Omental fat pad (tissue), 4 donors: ENCODE results near the gene LCLAT1. TPM values are rescaled to one million over a fixed set of nuclear protein-coding genes. Genes with fewer than 3 reads are reported as not detected.

Experiments
- ATAC-seq: fragments of 150-250 bp; one replicate; pipeline ENCODE4 v1.9.1; 2016; ENCODE audit warnings: mild to moderate bottlenecking, moderate library complexity; ENCODE audit not compliant: low FRiP score
- DNase-seq: peaks from one replicate; pipeline ENCODE4 v3.0.0-alpha.2; 2019; ENCODE audit warnings: low spot score
- CTCF ChIP-seq, 3 donors: fragments of 450-650 bp; IDR thresholded peaks; one replicate each; pipeline ENCODE4 v1.5.1; 2016 to 2017; ENCODE audit warnings: antibody characterized with exemption in 3 of 3, mild to moderate bottlenecking in 3 of 3, moderate library complexity in 2 of 3
- total RNA-seq, 4 donors: library from RNA; depleted of rRNA; stranded (reverse); fragments of >200 nt; gene quantifications; one replicate each; pipeline ENCODE4 v1.1.0, GENCODE V29; 2016

LCLAT1 gene
- total RNA-seq, 4 donors from 2014 or later: 6.7 to 10.9 (median 8.7) TPM

- DNase-seq (no peak), ATAC-seq (no peak)
- TF ChIP-seq CTCF (IDR thresholded peaks at IDR 0.05): no peak
Observed at GRCh38 chr2:30647752-30648457, 200.9 kb downstream of the LCLAT1 start.

GRCh38 chr2:30649278-30649677 lies 202.2 kb downstream of the LCLAT1 start:
- DNase-seq (no peak), ATAC-seq (no peak)
- no peak for TF ChIP-seq CTCF (IDR thresholded peaks at IDR 0.05)

- no peak for TF ChIP-seq CTCF (IDR thresholded peaks at IDR 0.05)
- ATAC-seq (no peak), DNase-seq (no peak)
Observed at GRCh38 chr2:30649828-30650227, 202.8 kb downstream of the LCLAT1 start.

GRCh38 chr2:30652271-30652915 lies 205.3 kb downstream of the LCLAT1 start:
- no peak for TF ChIP-seq CTCF (IDR thresholded peaks at IDR 0.05)

GRCh38 chr2:30653847-30654246 lies 206.8 kb downstream of the LCLAT1 start:
- DNase-seq (no peak), ATAC-seq (peak; percentile 20)
- no peak for TF ChIP-seq CTCF (IDR thresholded peaks at IDR 0.05)

More at GRCh38 chr2:30652271-30652915, 205.3 kb downstream of the LCLAT1 start:
- DNase-seq: no peak
- no peak for ATAC-seq

GRCh38 chr2:30654404-30654803 lies 207.4 kb downstream of the LCLAT1 start:
- no peak for TF ChIP-seq CTCF (IDR thresholded peaks at IDR 0.05)
- no peak for DNase-seq
- ATAC-seq: no peak

- no peak for TF ChIP-seq CTCF (IDR thresholded peaks at IDR 0.05)
- ATAC-seq: no peak
- no peak for DNase-seq
Observed at GRCh38 chr2:30655211-30655610, 208.2 kb downstream of the LCLAT1 start.
